NT2/D1 (cell line): Measurements from ENCODE around the gene YPEL3.

Experiments used
- YY1 ChIP-seq: IDR thresholded peaks from 2 replicates; pipeline ENCODE4 v1.6.1; 2011; ENCODE audit not compliant: insufficient read length, insufficient read depth
- ZNF274 ChIP-seq: IDR thresholded peaks from 2 replicates; pipeline ENCODE4 v1.6.1; 2011; ENCODE audit warnings: mild to moderate bottlenecking, low read depth, low read length

DNA sequence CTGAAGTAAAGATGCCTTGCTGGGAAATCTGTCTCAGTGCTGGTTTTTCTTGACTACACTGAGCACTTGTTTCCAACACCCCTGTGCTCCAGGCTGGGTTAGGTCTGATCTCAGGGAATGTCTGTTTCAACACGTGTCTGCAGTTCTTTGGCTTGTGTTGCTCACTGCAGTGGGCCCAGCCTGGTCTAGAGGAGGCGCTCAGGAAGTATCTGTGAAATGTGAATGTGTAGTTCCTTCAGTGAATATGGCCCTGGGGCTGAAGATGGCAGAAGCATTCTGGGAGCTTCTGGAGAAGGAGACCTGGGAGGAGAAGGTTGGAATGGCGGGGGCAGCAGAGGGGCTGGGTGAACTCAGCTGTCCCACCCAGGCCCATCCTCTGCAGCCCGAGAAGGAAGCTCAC is 8.1 kb upstream of the YPEL3 start:
- TF ChIP-seq ZNF274 (no peak), YY1 (no peak)
